ENCODE data around the gene TCF3.
"Not testable (repeated sequence)": the region's sequence is repeated elsewhere in the genome, so short reads cannot be mapped to it uniquely, and the experiment has no call there.

TCF3 gene

GRCh38 chr19:1650650-1651567 lies 1.5 kb downstream of the TCF3 start:
- peak; percentile 62 for DNase-seq

- no peak for DNase-seq
These were observed 2.4 kb downstream of the TCF3 start for GRCh38 chr19:1649706-1650649.

- peak; percentile 19 for DNase-seq
These were observed 3.4 kb downstream of the TCF3 start for GRCh38 chr19:1648920-1649541.

- DNase-seq = no peak
These were observed 4.0 kb downstream of the TCF3 start for GRCh38 chr19:1648459-1648849.

GRCh38 chr19:1647501-1648458 lies 4.6 kb downstream of the TCF3 start:
- DNase-seq = no peak

- no peak for DNase-seq
These were observed 5.6 kb downstream of the TCF3 start for GRCh38 chr19:1646659-1647453.

GRCh38 chr19:1646149-1646548 lies 6.3 kb downstream of the TCF3 start:
- no peak for DNase-seq

GRCh38 chr19:1645299-1645698 lies 7.1 kb downstream of the TCF3 start:
- no peak for DNase-seq

- DNase-seq = no peak
These were observed 8.3 kb downstream of the TCF3 start for GRCh38 chr19:1644070-1644469.

GRCh38 chr19:1640893-1641448 lies 11.4 kb downstream of the TCF3 start:
- not testable (repeated sequence) for DNase-seq

GRCh38 chr19:1636325-1637236 lies 15.8 kb downstream of the TCF3 start:
- DNase-seq = no peak

- no peak for DNase-seq
These were observed 17.5 kb downstream of the TCF3 start for GRCh38 chr19:1634938-1635243.

GRCh38 chr19:1634242-1634937 lies 18.0 kb downstream of the TCF3 start:
- DNase-seq = no peak

- DNase-seq = no peak
These were observed 19.1 kb downstream of the TCF3 start for GRCh38 chr19:1633269-1633826.

GRCh38 chr19:1632462-1633268 lies 19.8 kb downstream of the TCF3 start:
- DNase-seq = no peak

- no peak for DNase-seq
These were observed 20.8 kb downstream of the TCF3 start for GRCh38 chr19:1631557-1632100.

- DNase-seq = no peak
These were observed 21.6 kb downstream of the TCF3 start for GRCh38 chr19:1630811-1631210.

- DNase-seq = no peak
These were observed 22.4 kb downstream of the TCF3 start for GRCh38 chr19:1630012-1630411.

Data from activated CD4-positive, alpha-beta T cell treated with anti-CD3 and anti-CD28 coated beads, Interleukin-10, Interleukin-2, amounts not matched to agents 100 ng/mL and 50 ng/mL, durations not matched to agents 16 hours and 8 hours (primary cell).